BLaER1 (cell line): ENCODE results near the gene HPSE2.

Experiments used
- H3K27ac ChIP-seq: shearing (Covaris generic); formaldehyde crosslinking; 2 replicates; pipeline ENCODE4 v1.8.1; 2022
- H3K27me3 ChIP-seq: shearing (Covaris generic); formaldehyde crosslinking; 2 replicates; pipeline ENCODE4 v1.8.1; 2022
- H3K36me3 ChIP-seq: shearing (Covaris generic); formaldehyde crosslinking; 2 replicates; pipeline ENCODE4 v1.8.1; 2022
- H3K4me1 ChIP-seq: shearing (Covaris generic); formaldehyde crosslinking; 2 replicates; pipeline ENCODE4 v1.8.1; 2022
- H3K4me2 ChIP-seq: shearing (Covaris generic); formaldehyde crosslinking; 2 replicates; pipeline ENCODE4 v1.8.1; 2022
- H3K4me3 ChIP-seq: shearing (Covaris generic); formaldehyde crosslinking; 2 replicates; pipeline ENCODE4 v1.8.1; 2022
- H3K9ac ChIP-seq: shearing (Covaris generic); formaldehyde crosslinking; 2 replicates; pipeline ENCODE4 v1.8.1; 2022
- H3K9me3 ChIP-seq: shearing (Covaris generic); formaldehyde crosslinking; 2 replicates; pipeline ENCODE4 v1.8.1; 2022
- H4K20me1 ChIP-seq: shearing (Covaris generic); formaldehyde crosslinking; 2 replicates; pipeline ENCODE4 v1.8.1; 2022
- Cebpa-rat ChIP-seq: shearing (Covaris generic); IDR thresholded peaks from 2 replicates; pipeline ENCODE4 v1.8.1; 2022

HPSE2 gene

GRCh38 chr10:98878418-98878817 lies 357.2 kb downstream of the HPSE2 start:
- no peaks in the 10 kb centered on the region for H3K4me1 ChIP-seq
- no peak overlapping the region for H3K9ac ChIP-seq
- H4K20me1 ChIP-seq: no peaks in the 10 kb centered on the region
- no peaks in the 10 kb centered on the region for H3K27me3 ChIP-seq
- H3K4me3 ChIP-seq: no peak overlapping the region
- H3K9me3 ChIP-seq: no peaks in the 10 kb centered on the region
- no peak overlapping the region for H3K4me2 ChIP-seq
- no peak for TF ChIP-seq Cebpa-rat
- H3K27ac ChIP-seq: no peak overlapping the region
- no peaks in the 10 kb centered on the region for H3K36me3 ChIP-seq

- Histone ChIP-seq H3K27ac (no peak overlapping the region), H3K27me3 (no peaks in the 10 kb centered on the region)
Observed at GRCh38 chr10:98861962-98862361, 373.7 kb downstream of the HPSE2 start.

GRCh38 chr10:98858525-98858924 lies 377.1 kb downstream of the HPSE2 start:
- TF ChIP-seq Cebpa-rat: no peak
- H3K4me1 ChIP-seq: no peaks in the 10 kb centered on the region

More at GRCh38 chr10:98861962-98862361, 373.7 kb downstream of the HPSE2 start:
- Histone ChIP-seq H3K4me2 (no peak overlapping the region), H3K4me1 (no peaks in the 10 kb centered on the region), H3K36me3 (no peaks in the 10 kb centered on the region), H3K9ac (no peak overlapping the region), H3K4me3 (no peak overlapping the region), H3K9me3 (no peaks in the 10 kb centered on the region), H4K20me1 (no peaks in the 10 kb centered on the region)
- no peak for TF ChIP-seq Cebpa-rat

GRCh38 chr10:98855403-98856189 lies 380.1 kb downstream of the HPSE2 start:
- Histone ChIP-seq H3K27ac (no peak overlapping the region), H3K9ac (no peak overlapping the region), H3K4me1 (no peaks in the 10 kb centered on the region), H3K36me3 (no peaks in the 10 kb centered on the region), H3K27me3 (no peaks in the 10 kb centered on the region), H3K4me2 (no peak overlapping the region), H3K4me3 (no peak overlapping the region), H4K20me1 (no peaks in the 10 kb centered on the region), H3K9me3 (no peaks in the 10 kb centered on the region)
- no peak for TF ChIP-seq Cebpa-rat

More at GRCh38 chr10:98858525-98858924, 377.1 kb downstream of the HPSE2 start:
- H3K4me2 ChIP-seq: no peak overlapping the region
- no peaks in the 10 kb centered on the region for H3K36me3 ChIP-seq
- no peaks in the 10 kb centered on the region for H4K20me1 ChIP-seq
- H3K4me3 ChIP-seq: no peak overlapping the region
- no peak overlapping the region for H3K9ac ChIP-seq
- H3K27ac ChIP-seq: no peak overlapping the region
- H3K27me3 ChIP-seq: no peaks in the 10 kb centered on the region
- H3K9me3 ChIP-seq: no peaks in the 10 kb centered on the region

- Histone ChIP-seq H3K9ac (no peak overlapping the region), H4K20me1 (no peaks in the 10 kb centered on the region), H3K27ac (no peak overlapping the region), H3K4me3 (no peak overlapping the region), H3K4me1 (no peaks in the 10 kb centered on the region), H3K9me3 (no peaks in the 10 kb centered on the region), H3K36me3 (no peaks in the 10 kb centered on the region), H3K27me3 (no peaks in the 10 kb centered on the region), H3K4me2 (no peak overlapping the region)
- no peak for TF ChIP-seq Cebpa-rat
Observed at GRCh38 chr10:98852686-98853085, 383.0 kb downstream of the HPSE2 start.

GRCh38 chr10:98848361-98848760 lies 387.3 kb downstream of the HPSE2 start:
- Histone ChIP-seq H3K9me3 (no peaks in the 10 kb centered on the region), H3K9ac (no peak overlapping the region), H3K4me2 (no peak overlapping the region), H3K36me3 (no peaks in the 10 kb centered on the region), H3K4me3 (no peak overlapping the region), H3K27me3 (no peaks in the 10 kb centered on the region), H3K27ac (no peak overlapping the region), H4K20me1 (no peaks in the 10 kb centered on the region), H3K4me1 (no peaks in the 10 kb centered on the region)
- TF ChIP-seq Cebpa-rat: no peak

- no peak overlapping the region for H3K27ac ChIP-seq
- no peaks in the 10 kb centered on the region for H3K36me3 ChIP-seq
- no peaks in the 10 kb centered on the region for H4K20me1 ChIP-seq
- H3K27me3 ChIP-seq: no peaks in the 10 kb centered on the region
- no peak overlapping the region for H3K4me2 ChIP-seq
- no peak overlapping the region for H3K4me3 ChIP-seq
- H3K9ac ChIP-seq: no peak overlapping the region
- TF ChIP-seq Cebpa-rat: no peak
- H3K4me1 ChIP-seq: no peaks in the 10 kb centered on the region
- no peaks in the 10 kb centered on the region for H3K9me3 ChIP-seq
Observed at GRCh38 chr10:98846787-98847186, 388.9 kb downstream of the HPSE2 start.

GRCh38 chr10:98833542-98833941 lies 402.1 kb downstream of the HPSE2 start:
- TF ChIP-seq Cebpa-rat: no peak
- no peak overlapping the region for H3K9ac ChIP-seq
- H3K27me3 ChIP-seq: no peaks in the 10 kb centered on the region
- no peak overlapping the region for H3K27ac ChIP-seq
- H3K4me3 ChIP-seq: no peak overlapping the region
- no peaks in the 10 kb centered on the region for H3K36me3 ChIP-seq
- no peaks in the 10 kb centered on the region for H3K4me1 ChIP-seq
- no peaks in the 10 kb centered on the region for H3K9me3 ChIP-seq
- H4K20me1 ChIP-seq: no peaks in the 10 kb centered on the region
- H3K4me2 ChIP-seq: no peak overlapping the region

- no peak overlapping the region for H3K9ac ChIP-seq
- H3K27ac ChIP-seq: no peak overlapping the region
- H3K36me3 ChIP-seq: no peaks in the 10 kb centered on the region
- no peaks in the 10 kb centered on the region for H3K4me1 ChIP-seq
- no peaks in the 10 kb centered on the region for H4K20me1 ChIP-seq
- no peaks in the 10 kb centered on the region for H3K9me3 ChIP-seq
- H3K27me3 ChIP-seq: no peaks in the 10 kb centered on the region
- TF ChIP-seq Cebpa-rat: no peak
- H3K4me2 ChIP-seq: no peak overlapping the region
- H3K4me3 ChIP-seq: no peak overlapping the region
Observed at GRCh38 chr10:98832738-98833137, 402.9 kb downstream of the HPSE2 start.

GRCh38 chr10:98832196-98832595 lies 403.5 kb downstream of the HPSE2 start:
- H3K27me3 ChIP-seq: no peaks in the 10 kb centered on the region
- H3K4me2 ChIP-seq: no peak overlapping the region
- H3K36me3 ChIP-seq: no peaks in the 10 kb centered on the region
- no peaks in the 10 kb centered on the region for H3K9me3 ChIP-seq
- no peaks in the 10 kb centered on the region for H4K20me1 ChIP-seq
- no peak for TF ChIP-seq Cebpa-rat
- H3K9ac ChIP-seq: no peak overlapping the region
- H3K27ac ChIP-seq: no peak overlapping the region
- no peaks in the 10 kb centered on the region for H3K4me1 ChIP-seq
- H3K4me3 ChIP-seq: no peak overlapping the region

GRCh38 chr10:98831391-98831790 lies 404.3 kb downstream of the HPSE2 start:
- no peaks in the 10 kb centered on the region for H3K9me3 ChIP-seq
- no peak for TF ChIP-seq Cebpa-rat
- no peaks in the 10 kb centered on the region for H4K20me1 ChIP-seq
- H3K4me1 ChIP-seq: no peaks in the 10 kb centered on the region
- H3K4me2 ChIP-seq: no peak overlapping the region
- no peak overlapping the region for H3K9ac ChIP-seq
- no peak overlapping the region for H3K4me3 ChIP-seq
- no peaks in the 10 kb centered on the region for H3K27me3 ChIP-seq
- no peak overlapping the region for H3K27ac ChIP-seq
- no peaks in the 10 kb centered on the region for H3K36me3 ChIP-seq
